Bronchial epithelial cell (primary cell): ENCODE measurements around the gene CTSS. TPM values are rescaled to one million over a fixed set of nuclear protein-coding genes. Genes with fewer than 3 reads are reported as not detected.
"Not testable (repeated sequence)": the region's sequence is repeated elsewhere in the genome, so short reads cannot be mapped to it uniquely, and the experiment has no call there.

ENCODE experiments used
- DNase-seq: peaks from one replicate; pipeline ENCODE4 v3.0.0-alpha.2; 2010; ENCODE audit warnings: low read depth
- FAIRE-seq: peaks from 2 replicates; lab custom pipeline; 2011; peaks lifted over from hg19 to GRCh38; lab: Jason Lieb, UNC
- H3K27me3 ChIP-seq: 2 replicates; pipeline ENCODE4 v1.5.1; 2011; ENCODE audit warnings: low read length; ENCODE audit not compliant: control insufficient read depth, insufficient read depth
- H3K36me3 ChIP-seq: 2 replicates; pipeline ENCODE4 v1.5.1; 2011; ENCODE audit warnings: low read length; ENCODE audit not compliant: control insufficient read depth, insufficient read depth
- H3K4me3 ChIP-seq: 2 replicates; pipeline ENCODE4 v1.5.1; 2011; ENCODE audit warnings: mild to moderate bottlenecking, low read depth, low read length, control low read depth
- total RNA-seq: library from RNA; depleted of rRNA; stranded (reverse); fragments of >200 nt; gene quantifications from 2 replicates; pipeline ENCODE4 v1.2.1, GENCODE V29; 2014
- TF ChIP-seq, protein P1 (sequence below): IDR thresholded peaks from 2 replicates; pipeline ENCODE4 v1.5.1; 2011; ENCODE audit warnings: mild to moderate bottlenecking, moderate library complexity, low read length, control low read depth, inconsistent platforms; ENCODE audit not compliant: insufficient read depth, severe bottlenecking

Gene CTSS
- total RNA-seq, 1 donor from 2014 or later, result 0.53 TPM

DNA sequence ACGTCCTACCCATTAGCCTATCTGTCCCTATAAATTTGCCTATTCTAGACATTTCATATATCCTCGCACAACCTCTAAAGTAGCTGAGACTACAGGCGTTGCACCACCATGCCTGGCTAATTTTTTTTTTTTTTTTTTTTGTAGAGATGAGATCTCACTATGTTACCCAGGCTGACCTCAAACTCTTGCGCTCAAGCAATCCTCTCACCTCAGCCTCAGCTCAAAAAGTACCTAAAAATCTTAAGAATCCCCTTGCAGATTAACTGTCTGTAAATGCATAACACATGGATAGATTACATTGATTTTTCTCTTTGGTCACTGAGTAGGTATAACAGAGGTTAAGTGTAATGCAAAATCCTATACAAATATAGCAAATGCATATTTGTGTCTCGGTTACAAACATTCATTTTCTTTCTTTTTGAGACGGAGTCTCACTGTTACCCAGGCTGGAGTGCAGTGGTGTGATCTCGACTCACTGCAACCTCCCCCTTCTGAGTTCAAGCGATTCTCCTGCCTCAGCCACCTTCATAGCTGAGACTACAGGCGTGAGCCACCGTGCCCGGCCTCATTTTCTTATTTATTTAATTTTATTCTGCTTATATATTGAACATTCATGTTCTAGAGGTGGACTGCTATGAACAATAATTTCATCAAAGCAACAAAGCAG is 47.2 kb downstream of the CTSS start:
- Histone ChIP-seq H3K4me3 (no peak overlapping the region), H3K36me3 (no peaks in the 10 kb centered on the region), H3K27me3 (no peaks in the 10 kb centered on the region)
- FAIRE-seq, result no peak
- TF ChIP-seq, protein P1, sequence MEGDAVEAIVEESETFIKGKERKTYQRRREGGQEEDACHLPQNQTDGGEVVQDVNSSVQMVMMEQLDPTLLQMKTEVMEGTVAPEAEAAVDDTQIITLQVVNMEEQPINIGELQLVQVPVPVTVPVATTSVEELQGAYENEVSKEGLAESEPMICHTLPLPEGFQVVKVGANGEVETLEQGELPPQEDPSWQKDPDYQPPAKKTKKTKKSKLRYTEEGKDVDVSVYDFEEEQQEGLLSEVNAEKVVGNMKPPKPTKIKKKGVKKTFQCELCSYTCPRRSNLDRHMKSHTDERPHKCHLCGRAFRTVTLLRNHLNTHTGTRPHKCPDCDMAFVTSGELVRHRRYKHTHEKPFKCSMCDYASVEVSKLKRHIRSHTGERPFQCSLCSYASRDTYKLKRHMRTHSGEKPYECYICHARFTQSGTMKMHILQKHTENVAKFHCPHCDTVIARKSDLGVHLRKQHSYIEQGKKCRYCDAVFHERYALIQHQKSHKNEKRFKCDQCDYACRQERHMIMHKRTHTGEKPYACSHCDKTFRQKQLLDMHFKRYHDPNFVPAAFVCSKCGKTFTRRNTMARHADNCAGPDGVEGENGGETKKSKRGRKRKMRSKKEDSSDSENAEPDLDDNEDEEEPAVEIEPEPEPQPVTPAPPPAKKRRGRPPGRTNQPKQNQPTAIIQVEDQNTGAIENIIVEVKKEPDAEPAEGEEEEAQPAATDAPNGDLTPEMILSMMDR, result no peak
- no peak for DNase-seq

DNA sequence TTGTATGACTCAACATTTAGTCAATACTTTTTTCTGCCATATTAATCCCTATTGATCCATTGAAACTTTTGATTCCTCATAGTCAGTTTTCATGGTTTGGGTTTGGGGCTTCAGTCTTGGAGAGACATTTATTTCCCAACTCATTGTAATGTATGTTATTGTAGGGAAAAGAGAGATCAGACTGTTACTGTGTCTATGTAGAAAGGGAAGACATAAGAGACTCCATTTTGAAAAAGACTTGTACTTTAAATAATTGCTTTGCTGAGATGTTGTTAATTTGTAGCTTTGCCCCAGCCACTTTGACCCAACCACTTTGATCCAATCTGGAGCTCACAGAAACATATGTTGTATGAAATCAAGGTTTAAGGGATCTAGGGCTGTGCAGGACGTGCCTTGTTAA is 56.5 kb downstream of the CTSS start:
- FAIRE-seq, DNase-seq, H3K4me3 ChIP-seq, H3K27me3 ChIP-seq, H3K36me3 ChIP-seq: not testable (repeated sequence)

DNA sequence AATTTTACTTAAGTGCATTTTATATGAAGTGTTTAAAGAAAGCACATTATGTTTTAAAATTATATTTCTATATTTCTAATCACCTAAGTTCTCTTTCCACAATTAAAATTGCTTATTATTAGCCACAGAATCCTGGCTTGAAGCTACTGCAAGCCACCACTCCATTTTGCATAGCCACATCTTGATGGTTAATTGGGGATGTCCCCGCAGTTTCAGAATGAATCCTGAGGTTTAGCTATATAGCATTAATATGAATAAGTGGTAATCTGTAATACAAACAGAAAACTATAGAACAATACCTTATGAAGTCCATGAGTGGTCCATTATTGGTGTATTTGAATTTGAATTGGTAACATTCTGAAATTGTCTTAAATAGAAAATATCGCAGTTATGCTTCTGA is 57.0 kb downstream of the CTSS start:
- FAIRE-seq (no peak), DNase-seq (no peak)
- Histone ChIP-seq H3K36me3 (no peaks in the 10 kb centered on the region), H3K4me3 (no peak overlapping the region), H3K27me3 (no peaks in the 10 kb centered on the region)
- TF ChIP-seq, protein P1, result no peak

DNA sequence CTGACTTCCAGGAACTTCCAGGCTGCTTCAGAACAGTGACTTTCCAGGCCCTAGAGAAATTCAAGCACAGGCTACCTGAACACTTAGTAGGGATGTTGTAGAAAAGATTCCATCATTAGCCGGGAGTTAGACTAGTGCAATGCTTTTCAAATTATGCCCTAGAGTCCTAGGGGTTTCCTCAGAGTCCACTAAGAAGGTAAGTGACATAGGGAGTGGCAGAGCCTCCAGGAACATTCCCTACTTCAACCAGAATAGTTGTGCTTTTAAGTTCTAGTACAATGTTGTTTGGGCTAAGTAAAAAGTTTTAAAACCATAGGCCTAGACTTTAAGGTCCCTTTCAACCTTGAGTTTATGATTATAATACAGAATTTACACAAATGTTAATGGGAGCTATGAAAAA is 59.5 kb downstream of the CTSS start:
- FAIRE-seq, result no peak
- Histone ChIP-seq H3K4me3 (no peak overlapping the region), H3K36me3 (no peaks in the 10 kb centered on the region), H3K27me3 (no peaks in the 10 kb centered on the region)
- DNase-seq, result no peak
- TF ChIP-seq, protein P1, result no peak

DNA sequence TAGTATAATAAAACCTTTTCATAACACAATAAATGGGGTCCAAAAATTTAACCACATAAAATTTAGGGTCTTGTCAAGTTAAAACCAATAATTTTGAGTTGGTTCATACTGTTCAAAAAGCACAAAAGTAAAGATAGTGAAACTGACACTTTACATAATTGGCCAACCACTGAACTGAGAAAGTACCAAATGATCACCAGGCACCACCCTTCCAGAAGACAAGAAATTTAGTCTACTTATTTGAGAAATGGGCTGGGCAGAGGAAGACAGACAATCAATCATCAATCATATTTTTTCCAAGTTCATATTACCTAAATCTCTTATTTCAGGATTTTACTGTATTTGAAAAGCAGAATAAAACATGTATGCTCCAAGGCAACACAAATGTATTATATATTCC is 62.2 kb downstream of the CTSS start:
- Histone ChIP-seq H3K4me3 (no peak overlapping the region), H3K36me3 (no peaks in the 10 kb centered on the region), H3K27me3 (no peaks in the 10 kb centered on the region)
- DNase-seq (no peak), FAIRE-seq (no peak)
- TF ChIP-seq, protein P1, result no peak

DNA sequence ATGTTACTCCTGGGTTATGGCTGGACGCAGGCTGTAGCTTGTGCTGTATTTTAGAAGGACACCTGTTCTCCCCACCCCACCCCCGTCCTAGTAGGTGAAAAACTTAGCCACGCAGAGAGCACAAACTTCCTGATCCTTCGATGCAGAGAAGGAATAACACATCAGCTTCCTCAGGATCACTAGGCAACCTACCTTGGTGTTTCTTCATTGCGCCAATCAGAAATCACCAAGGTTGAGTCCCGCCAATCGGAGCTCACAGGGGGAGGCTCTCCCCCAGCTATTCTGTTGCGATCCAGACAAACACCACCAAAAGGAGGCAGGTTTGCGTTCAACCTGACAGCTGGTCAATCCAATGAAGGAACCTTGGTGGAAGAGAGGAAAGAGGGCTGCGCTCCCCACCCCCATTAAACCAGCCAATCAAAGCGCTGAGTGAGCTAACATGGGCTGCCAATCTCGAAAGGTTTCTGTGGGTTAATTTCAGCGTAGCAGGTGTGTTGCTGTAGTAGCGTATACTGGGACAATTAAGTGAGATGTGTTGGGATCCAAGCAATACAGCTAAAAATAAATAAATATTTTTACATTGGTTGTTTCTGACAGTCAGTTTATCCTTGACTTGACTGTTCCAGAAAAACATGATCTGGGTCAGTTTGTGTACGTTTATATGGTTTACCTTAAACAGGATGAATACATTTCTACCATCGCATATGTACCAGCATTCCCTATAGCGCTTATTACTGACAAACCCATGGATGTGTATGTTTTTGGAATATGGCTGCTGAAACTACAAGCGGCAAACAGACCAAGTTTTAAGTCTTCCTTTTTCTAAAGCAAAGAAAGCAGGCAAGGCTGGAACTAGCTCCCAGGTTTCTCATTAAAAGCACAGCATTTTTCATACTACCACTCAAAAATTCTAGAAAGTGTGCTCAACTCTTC is 68.3 kb downstream of the CTSS start, which contains the start of gene GOLPH3L:
GOLPH3L (minus strand) TSS at position 160 of the 933 bp plus-strand sequence. CDS start 2,316 bp downstream, outside the sequence.
- FAIRE-seq (peak; percentile 99), DNase-seq (peak; percentile 99)
- TF ChIP-seq, protein P1, result no peak
- no peaks in the 10 kb centered on the region for H3K36me3 ChIP-seq
- no peaks in the 10 kb centered on the region for H3K27me3 ChIP-seq
- peak within 1 kb of the TSS; percentile 76 for H3K4me3 ChIP-seq
